ENCODE results near the gene BHLHE40. TPM values are rescaled to one million over a fixed set of nuclear protein-coding genes. Genes with fewer than 3 reads are reported as not detected.

Gene BHLHE40
- total RNA-seq, 2 experiments from 2014 or later, result 167 to 182 TPM

GRCh38 chr3:4945324-4945723, 33.9 kb upstream of the BHLHE40 start:
- TF ChIP-seq, protein P1, sequence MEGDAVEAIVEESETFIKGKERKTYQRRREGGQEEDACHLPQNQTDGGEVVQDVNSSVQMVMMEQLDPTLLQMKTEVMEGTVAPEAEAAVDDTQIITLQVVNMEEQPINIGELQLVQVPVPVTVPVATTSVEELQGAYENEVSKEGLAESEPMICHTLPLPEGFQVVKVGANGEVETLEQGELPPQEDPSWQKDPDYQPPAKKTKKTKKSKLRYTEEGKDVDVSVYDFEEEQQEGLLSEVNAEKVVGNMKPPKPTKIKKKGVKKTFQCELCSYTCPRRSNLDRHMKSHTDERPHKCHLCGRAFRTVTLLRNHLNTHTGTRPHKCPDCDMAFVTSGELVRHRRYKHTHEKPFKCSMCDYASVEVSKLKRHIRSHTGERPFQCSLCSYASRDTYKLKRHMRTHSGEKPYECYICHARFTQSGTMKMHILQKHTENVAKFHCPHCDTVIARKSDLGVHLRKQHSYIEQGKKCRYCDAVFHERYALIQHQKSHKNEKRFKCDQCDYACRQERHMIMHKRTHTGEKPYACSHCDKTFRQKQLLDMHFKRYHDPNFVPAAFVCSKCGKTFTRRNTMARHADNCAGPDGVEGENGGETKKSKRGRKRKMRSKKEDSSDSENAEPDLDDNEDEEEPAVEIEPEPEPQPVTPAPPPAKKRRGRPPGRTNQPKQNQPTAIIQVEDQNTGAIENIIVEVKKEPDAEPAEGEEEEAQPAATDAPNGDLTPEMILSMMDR (IDR thresholded peaks at IDR 0.05), result no peak
- H3K36me3 ChIP-seq (ENCODE audit: insufficient read depth, low read length), result no peaks in the 10 kb centered on the region
- H3K4me3 ChIP-seq (ENCODE audit: low read length), result no peak overlapping the region
- H3K4me1 Mint-ChIP-seq (ENCODE audit: low read depth), result no peaks in the 10 kb centered on the region
- no peak for DNase-seq
- H3K4me3 Mint-ChIP-seq, result no peak overlapping the region
- no peaks in the 10 kb centered on the region for H3K36me3 Mint-ChIP-seq (ENCODE audit: low read depth)
- no peak overlapping the region for H3K27ac Mint-ChIP-seq
- intact Hi-C loops (cut with DNase I, micrococcal nuclease), result no loop called here
- no peaks in the 10 kb centered on the region for H3K4me1 ChIP-seq (ENCODE audit: insufficient read depth, low read length)
- POLR2A ChIA-PET, result no interaction called here
- no peaks in the 10 kb centered on the region for H3K9me3 ChIP-seq (ENCODE audit: control insufficient read depth in 1 of 2, insufficient read depth in 1 of 2, low read length in 2 of 2)
- ATAC-seq (ENCODE audit: poor library complexity), result no peak
- no peaks in the 10 kb centered on the region for H3K27me3 ChIP-seq (ENCODE audit: control insufficient read depth in 1 of 2, insufficient read depth in 2 of 2, low read length in 2 of 2)
- no peaks in the 10 kb centered on the region for H3K9me3 Mint-ChIP-seq
- no peaks in the 10 kb centered on the region for H3K27me3 Mint-ChIP-seq
- H3K27ac ChIP-seq (ENCODE audit: low read depth in 1 of 2, low read length in 2 of 2), result no peak overlapping the region
- CTCF ChIA-PET, result no interaction called here

DNA sequence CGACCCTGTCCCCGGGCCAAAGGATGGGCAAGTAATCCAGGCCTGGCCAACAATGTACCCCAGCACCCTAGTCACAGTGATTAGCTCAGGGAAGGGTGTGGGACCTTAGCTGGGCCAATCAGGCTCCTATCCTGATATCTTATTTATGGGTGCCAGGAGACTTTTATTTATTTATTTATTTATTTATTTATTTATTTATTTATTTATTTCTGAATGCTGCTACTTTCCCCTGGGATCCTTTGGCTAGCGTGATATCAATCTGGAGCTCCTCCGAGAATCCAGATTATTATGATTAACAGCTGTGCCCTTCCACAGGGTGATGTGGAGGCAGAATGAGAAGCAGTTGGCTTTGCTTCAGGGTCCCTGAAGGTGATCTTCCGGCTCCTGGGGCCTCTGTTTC, 32.2 kb upstream of the BHLHE40 start:
- no peak overlapping the region for H3K4me3 ChIP-seq (ENCODE audit: low read length)
- DNase-seq (no peak), ATAC-seq (ENCODE audit: poor library complexity) (no peak)
- Mint-ChIP-seq H3K27ac (no peak overlapping the region), H3K9me3 (no peaks in the 10 kb centered on the region), H3K36me3 (ENCODE audit: low read depth) (no peaks in the 10 kb centered on the region), H3K27me3 (no peaks in the 10 kb centered on the region), H3K4me3 (no peak overlapping the region), H3K4me1 (ENCODE audit: low read depth) (no peaks in the 10 kb centered on the region)
- TF ChIP-seq, protein P1 (IDR thresholded peaks at IDR 0.05), result no peak
- ChIA-PET CTCF (no interaction called here), POLR2A (no interaction called here)
- H3K4me1 ChIP-seq (ENCODE audit: insufficient read depth, low read length), result no peaks in the 10 kb centered on the region
- H3K27ac ChIP-seq (ENCODE audit: low read depth in 1 of 2, low read length in 2 of 2), result no peak overlapping the region
- H3K27me3 ChIP-seq (ENCODE audit: control insufficient read depth in 1 of 2, insufficient read depth in 2 of 2, low read length in 2 of 2), result no peaks in the 10 kb centered on the region
- no peaks in the 10 kb centered on the region for H3K36me3 ChIP-seq (ENCODE audit: insufficient read depth, low read length)
- no peaks in the 10 kb centered on the region for H3K9me3 ChIP-seq (ENCODE audit: control insufficient read depth in 1 of 2, insufficient read depth in 1 of 2, low read length in 2 of 2)
- intact Hi-C loops (cut with DNase I, micrococcal nuclease), result no loop called here

DNA sequence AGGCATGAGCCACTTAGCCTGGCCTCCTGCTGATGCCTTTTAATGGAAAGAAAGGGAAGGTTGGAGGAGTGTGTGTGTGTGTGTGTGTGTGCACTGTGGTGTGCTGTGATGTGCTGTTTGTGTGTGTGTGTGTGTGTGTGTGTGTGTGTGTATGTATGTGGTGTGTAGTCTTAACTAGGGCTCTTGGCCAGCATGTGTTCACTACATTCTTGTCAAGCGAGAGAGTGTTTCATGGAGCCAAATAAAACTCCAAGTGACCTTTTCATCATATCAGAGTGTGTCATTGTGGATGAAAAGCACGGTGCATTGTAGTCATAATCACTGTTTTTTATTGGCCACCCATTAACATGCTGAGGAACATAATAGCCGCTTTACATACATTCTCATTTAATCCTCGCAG, 30.8 kb upstream of the BHLHE40 start:
- POLR2A ChIA-PET, result no interaction called here
- Histone ChIP-seq H3K27ac (ENCODE audit: low read depth in 1 of 2, low read length in 2 of 2) (no peak overlapping the region), H3K36me3 (ENCODE audit: insufficient read depth, low read length) (no peaks in the 10 kb centered on the region), H3K4me1 (ENCODE audit: insufficient read depth, low read length) (no peaks in the 10 kb centered on the region), H3K27me3 (ENCODE audit: control insufficient read depth in 1 of 2, insufficient read depth in 2 of 2, low read length in 2 of 2) (no peaks in the 10 kb centered on the region), H3K9me3 (ENCODE audit: control insufficient read depth in 1 of 2, insufficient read depth in 1 of 2, low read length in 2 of 2) (no peaks in the 10 kb centered on the region), H3K4me3 (ENCODE audit: low read length) (no peak overlapping the region)
- H3K27me3 Mint-ChIP-seq, result no peaks in the 10 kb centered on the region
- DNase-seq (no peak), ATAC-seq (ENCODE audit: poor library complexity) (no peak)
- TF ChIP-seq, protein P1 (IDR thresholded peaks at IDR 0.05), result no peak
- H3K36me3 Mint-ChIP-seq (ENCODE audit: low read depth), result no peaks in the 10 kb centered on the region
- H3K27ac Mint-ChIP-seq, result no peak overlapping the region
- CTCF ChIA-PET, result no interaction called here
- intact Hi-C loops (cut with DNase I, micrococcal nuclease), result no loop called here
- no peaks in the 10 kb centered on the region for H3K9me3 Mint-ChIP-seq
- no peak overlapping the region for H3K4me3 Mint-ChIP-seq
- no peaks in the 10 kb centered on the region for H3K4me1 Mint-ChIP-seq (ENCODE audit: low read depth)

Data from CD4-positive, alpha-beta T cell (primary cell).